K562 (cell line): Measurements from ENCODE around the gene TSPAN3. TPM values are rescaled to one million over a fixed set of nuclear protein-coding genes. Genes with fewer than 3 reads are reported as not detected.

ENCODE experiments used
- ATAC-seq: fragments of 200-7000 bp; cut with Tn5 transposase; 3 replicates; pipeline ENCODE4 v1.9.1; 2020; ENCODE audit warnings: moderate library complexity
- BruUV-seq: library from RNA; stranded (reverse); fragments of 400-500 nt; replicated peaks from 2 replicates; lab custom pipeline; 2021; lab: Mats Ljungman, UMichigan
- CTCF ChIA-PET: fragments of 300-600 bp; formaldehyde crosslinking; extraction: SDS; loops from one replicate; lab custom pipeline; 2021; ENCODE audit warnings: low intra/inter-chr PET ratio; lab: Yijun Ruan, JAX
- POLR2A ChIA-PET: fragments of 300-600, 350-650 bp; sonication (Branson Sonifier 250); formaldehyde crosslinking; extraction: SDS; loops from one replicate; lab custom pipeline; 2021; ENCODE audit warnings: antibody characterized with exemption, inconsistent platforms; lab: Yijun Ruan, JAX
- DNase-seq, 4 experiments: peaks; one replicate each; pipeline versions ENCODE4 v3.0.0 to v3.0.0-alpha.2; 2011 to 2018; ENCODE audit warnings: low spot score in 3 of 4, mixed read lengths in 3 of 4; ENCODE audit errors: extremely low read depth in 1 of 4
- FAIRE-seq: peaks from 2 replicates; lab custom pipeline; 2011; peaks lifted over from hg19 to GRCh38; lab: Jason Lieb, UNC
- H2AFZ ChIP-seq: 2 replicates; pipeline ENCODE4 v1.6.0; 2011; ENCODE audit warnings: low read depth, low read length, control low read depth, inconsistent platforms
- H3K27ac ChIP-seq: fragments of 200-600 bp; 3 replicates; pipeline ENCODE4 v1.8.0; 2011; ENCODE audit warnings: low read depth, mild to moderate bottlenecking, control low read depth, inconsistent platforms, low read length, moderate library complexity, mixed read lengths; ENCODE audit errors: extremely low read depth
- H3K27me3 ChIP-seq, 2 experiments: fragments of 300-600 bp in 1 of 2; 2 replicates in 1 of 2; 3 replicates in 1 of 2; pipeline versions ENCODE4 v1.6.0 to v1.8.0; 2011; ENCODE audit warnings: inconsistent platforms in 2 of 2, low read length in 2 of 2, mild to moderate bottlenecking in 1 of 2, mixed read lengths in 1 of 2, moderate library complexity in 1 of 2; ENCODE audit not compliant: control insufficient read depth in 2 of 2, insufficient read depth in 2 of 2
- H3K36me3 ChIP-seq: fragments of 300-600 bp; 3 replicates; pipeline ENCODE4 v1.8.0; 2011; ENCODE audit warnings: mild to moderate bottlenecking, low read length, inconsistent platforms; ENCODE audit not compliant: control insufficient read depth, insufficient read depth
- H3K4me1 ChIP-seq, 2 experiments: fragments of 200-600 bp in 1 of 2; replicated peaks in 1 of 2; 2 replicates in 1 of 2; 3 replicates in 1 of 2; pipeline versions ENCODE4 v1.5.1 to v1.8.0; 2011; ENCODE audit warnings: inconsistent platforms in 2 of 2, low read length in 2 of 2, mild to moderate bottlenecking in 1 of 2, mixed read lengths in 1 of 2, moderate library complexity in 1 of 2; ENCODE audit not compliant: control insufficient read depth in 2 of 2, insufficient read depth in 2 of 2
- H3K4me2 ChIP-seq: 2 replicates; pipeline ENCODE4 v1.6.1; 2011; ENCODE audit warnings: low read length, control low read depth, inconsistent platforms, mixed read lengths; ENCODE audit not compliant: insufficient read depth
- H3K4me3 ChIP-seq: fragments of 200-600 bp; sonication (generic), shearing (Covaris generic); 2 replicates; pipeline ENCODE4 v1.5.1; 2016; ENCODE audit warnings: control low read depth, inconsistent platforms
- H3K79me2 ChIP-seq: fragments of 200-600 bp; 3 replicates; pipeline ENCODE4 v1.8.0; 2011; ENCODE audit warnings: low read length, inconsistent platforms; ENCODE audit not compliant: control insufficient read depth, insufficient read depth
- H3K9ac ChIP-seq, 2 experiments: 2 replicates each; pipeline versions ENCODE4 v1.6.0 to v1.6.1; 2011; ENCODE audit warnings: low read depth in 2 of 2, low read length in 2 of 2, control low read depth in 1 of 2, inconsistent platforms in 1 of 2, mild to moderate bottlenecking in 1 of 2, mixed read lengths in 1 of 2; ENCODE audit not compliant: insufficient read depth in 1 of 2
- H3K9me1 ChIP-seq: one replicate; pipeline ENCODE4 v1.6.0; 2011; ENCODE audit warnings: inconsistent platforms, mild to moderate bottlenecking, low read length, moderate library complexity; ENCODE audit not compliant: control insufficient read depth, insufficient read depth
- H3K9me3 ChIP-seq: replicated peaks from 2 replicates; pipeline ENCODE4 v1.5.1; 2011; ENCODE audit warnings: low read depth, low read length, inconsistent platforms; ENCODE audit not compliant: control insufficient read depth, insufficient read depth
- H4K20me1 ChIP-seq: replicated peaks from 2 replicates; pipeline ENCODE4 v1.6.1; 2011; ENCODE audit warnings: low read length, inconsistent platforms, mixed read lengths; ENCODE audit not compliant: control insufficient read depth, insufficient read depth
- GTF2E2 ChIP-seq: fragments of 200-800 bp; sonication (Bioruptor generic); IDR thresholded peaks from 2 replicates; pipeline ENCODE4 v1.6.1; 2016; ENCODE audit warnings: missing genetic modification characterization, missing compliant biosample characterization
- HLTF ChIP-seq: fragments of 450-650 bp; IDR thresholded peaks from 2 replicates; pipeline ENCODE4 v1.6.1; 2016
- POU5F1 ChIP-seq: fragments of 150-350 bp; IDR thresholded peaks from 2 replicates; pipeline ENCODE4 v1.6.1; 2014; ENCODE audit warnings: borderline replicate concordance, low read length, low read depth, mild to moderate bottlenecking; ENCODE audit not compliant: partially characterized antibody
- WGBS: fragments of 100-300 bp; shearing (Covaris generic); methylation state at CpG from one replicate; pipeline ENCODE4 v1.1.6; 2016; ENCODE audit warnings: low coverage, mixed read lengths; ENCODE audit not compliant: insufficient coverage; ENCODE audit errors: missing lambda C conversion rate; 5-methylcytosine and 5-hydroxymethylcytosine counted together
- in situ Hi-C: fragments of 300-500 bp; cut with MboI; formaldehyde crosslinking; loops from 4 replicates; pipeline ENCODE4 v1.15.0; 2018; ENCODE audit warnings: inconsistent platforms, mixed read lengths
- intact Hi-C: fragments of 100-400 bp; cut with micrococcal nuclease; formaldehyde crosslinking; loops from 2 replicates; pipeline ENCODE4 v1.14.2; 2022
- polyA plus RNA-seq, 8 experiments: library from polyadenylated mRNA; depleted of rRNA in 4 of 8; stranded (reverse) in 5 of 8; unstranded in 3 of 8; fragments of >200 nt; fragmentation: Nextera tagmentation in 2 of 8; fragmentation: Illumina TruSeq in 1 of 8; extraction: Ambion mirVana in 2 of 8; extraction: Trizol in 1 of 8; gene quantifications; 2 replicates each; pipeline versions ENCODE4 v1.2.1 to v1.2.3, GENCODE V29; 2011 to 2014; ENCODE audit warnings: inconsistent platforms in 1 of 8, missing spikeins in 1 of 8
- total RNA-seq, 7 experiments: library from RNA; depleted of rRNA in 6 of 7; stranded (reverse); fragments of >200 nt in 6 of 7; fragmentation: Illumina TruSeq in 2 of 7; extraction: Trizol in 2 of 7; gene quantifications; 2 replicates each; pipeline versions ENCODE4 v1.2.1 to v1.2.3, GENCODE V29; 2011 to 2021; ENCODE audit warnings: low replicate concordance in 1 of 7
- TF ChIP-seq, protein P1 (sequence below): fragments of 450-650 bp; IDR thresholded peaks from 2 replicates; pipeline ENCODE4 v1.6.1; 2016; ENCODE audit warnings: low read depth, mild to moderate bottlenecking, moderate library complexity
- TF ChIP-seq, protein P2 (sequence below): fragments of 150-350 bp; conservative IDR thresholded peaks from 2 replicates; pipeline ENCODE4 v1.6.1; 2014; ENCODE audit warnings: low read length

TSPAN3 gene
- total and polyA plus RNA-seq, 9 of the 15 experiments (the other 6 are each of a cell fraction or from before 2014, with no cell fraction given) = 14.3 to 144 (median 71.1) TPM

DNA sequence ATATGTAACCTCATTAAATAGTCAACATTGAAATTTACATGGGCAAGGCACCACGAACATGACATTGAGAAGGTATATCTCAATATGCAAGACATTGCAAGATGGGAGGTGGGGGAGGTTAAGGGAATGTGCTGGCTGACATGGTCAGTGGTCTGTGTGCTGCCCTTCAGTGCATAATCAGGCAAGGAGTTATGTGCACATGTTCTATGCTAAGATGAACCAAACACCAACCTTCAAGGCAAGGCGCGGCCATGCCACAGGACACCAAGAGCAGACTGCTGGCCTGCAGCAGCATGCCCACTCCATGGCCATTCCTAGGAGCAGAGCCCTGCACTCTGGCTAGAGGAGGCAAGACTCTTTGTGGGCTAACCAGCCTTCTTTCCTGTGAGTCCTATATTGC lies 40.9 kb upstream of the TSPAN3 start:
- Histone ChIP-seq H3K9me1 (no peaks in the 10 kb centered on the region), H4K20me1 (0 out of 2 replicates have a peak, but pooled peaks cover 10% of the 10 kb centered on the region), H3K4me1 (no peaks in the 10 kb centered on the region), H3K4me3 (no peak overlapping the region), H3K36me3 (peaks cover 13% of the 10 kb centered on the region; the same call in 2 of the 3 replicates), H3K9ac (no peak overlapping the region), H3K27me3 (no peaks in the 10 kb centered on the region), H2AFZ (no peak overlapping the region), H3K79me2 (no peaks in the 10 kb centered on the region), H3K9me3 (no peaks in the 10 kb centered on the region), H3K27ac (no peak overlapping the region), H3K4me2 (no peak overlapping the region)
- no TSS peak for BruUV-seq
- FAIRE-seq (no peak), DNase-seq (no peak), ATAC-seq (no peak)
- ChIA-PET POLR2A (no interaction called here), CTCF (no interaction called here)
- TF ChIP-seq, protein P1, sequence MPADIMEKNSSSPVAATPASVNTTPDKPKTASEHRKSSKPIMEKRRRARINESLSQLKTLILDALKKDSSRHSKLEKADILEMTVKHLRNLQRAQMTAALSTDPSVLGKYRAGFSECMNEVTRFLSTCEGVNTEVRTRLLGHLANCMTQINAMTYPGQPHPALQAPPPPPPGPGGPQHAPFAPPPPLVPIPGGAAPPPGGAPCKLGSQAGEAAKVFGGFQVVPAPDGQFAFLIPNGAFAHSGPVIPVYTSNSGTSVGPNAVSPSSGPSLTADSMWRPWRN = no peak
- TF ChIP-seq GTF2E2 (no peak), POU5F1 (no peak), HLTF (no peak)
- TF ChIP-seq, protein P2, sequence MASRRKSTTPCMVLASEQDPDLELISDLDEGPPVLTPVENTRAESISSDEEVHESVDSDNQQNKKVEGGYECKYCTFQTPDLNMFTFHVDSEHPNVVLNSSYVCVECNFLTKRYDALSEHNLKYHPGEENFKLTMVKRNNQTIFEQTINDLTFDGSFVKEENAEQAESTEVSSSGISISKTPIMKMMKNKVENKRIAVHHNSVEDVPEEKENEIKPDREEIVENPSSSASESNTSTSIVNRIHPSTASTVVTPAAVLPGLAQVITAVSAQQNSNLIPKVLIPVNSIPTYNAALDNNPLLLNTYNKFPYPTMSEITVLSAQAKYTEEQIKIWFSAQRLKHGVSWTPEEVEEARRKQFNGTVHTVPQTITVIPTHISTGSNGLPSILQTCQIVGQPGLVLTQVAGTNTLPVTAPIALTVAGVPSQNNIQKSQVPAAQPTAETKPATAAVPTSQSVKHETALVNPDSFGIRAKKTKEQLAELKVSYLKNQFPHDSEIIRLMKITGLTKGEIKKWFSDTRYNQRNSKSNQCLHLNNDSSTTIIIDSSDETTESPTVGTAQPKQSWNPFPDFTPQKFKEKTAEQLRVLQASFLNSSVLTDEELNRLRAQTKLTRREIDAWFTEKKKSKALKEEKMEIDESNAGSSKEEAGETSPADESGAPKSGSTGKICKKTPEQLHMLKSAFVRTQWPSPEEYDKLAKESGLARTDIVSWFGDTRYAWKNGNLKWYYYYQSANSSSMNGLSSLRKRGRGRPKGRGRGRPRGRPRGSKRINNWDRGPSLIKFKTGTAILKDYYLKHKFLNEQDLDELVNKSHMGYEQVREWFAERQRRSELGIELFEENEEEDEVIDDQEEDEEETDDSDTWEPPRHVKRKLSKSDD = no peak
- WGBS = 87% methylated on average over 3 of the region's 3 CpGs
- intact Hi-C loops (no loop called here), in situ Hi-C loops (no loop called here)
